BJ (cell line): ENCODE results near the gene RPL29. TPM values are rescaled to one million over a fixed set of nuclear protein-coding genes. Genes with fewer than 3 reads are reported as not detected.

ENCODE experiments used
- CTCF ChIA-PET: fragments of 350-600 bp; formaldehyde crosslinking; extraction: SDS; loops from one replicate; lab custom pipeline; 2021; ENCODE audit warnings: antibody characterized with exemption, inconsistent platforms; lab: Yijun Ruan, JAX
- POLR2A ChIA-PET: fragments of 300-600 bp; sonication (Branson Sonifier 250); formaldehyde crosslinking; extraction: SDS; loops from one replicate; lab custom pipeline; 2021; ENCODE audit warnings: antibody characterized with exemption; lab: Charles Lee
- DNase-seq: peaks from one replicate; pipeline ENCODE4 v3.0.0-alpha.2; 2011; ENCODE audit warnings: low read depth
- H3K27me3 ChIP-seq: 2 replicates; pipeline ENCODE4 v1.6.0; 2011; ENCODE audit warnings: low read length; ENCODE audit not compliant: control insufficient read depth, insufficient read depth
- H3K36me3 ChIP-seq: 2 replicates; pipeline ENCODE4 v1.5.1; 2011; ENCODE audit warnings: low read length; ENCODE audit not compliant: control insufficient read depth, insufficient read depth
- H3K4me3 ChIP-seq: 2 replicates; pipeline ENCODE4 v1.5.1; 2011; ENCODE audit warnings: low read depth, mild to moderate bottlenecking, control low read depth, low read length
- polyA plus RNA-seq: library from polyadenylated mRNA; depleted of rRNA; stranded (reverse); fragments of >200 nt; gene quantifications from 2 replicates; pipeline ENCODE4 v1.2.3, GENCODE V29; 2011
- TF ChIP-seq, protein P1 (sequence below): IDR thresholded peaks from 2 replicates; pipeline ENCODE4 v1.5.1; 2011; ENCODE audit warnings: low read depth, mild to moderate bottlenecking, control low read depth, inconsistent platforms, low read length, moderate library complexity; ENCODE audit not compliant: insufficient read depth

The RPL29 gene
- polyA plus RNA-seq, 1 experiment, result 2,324 TPM

DNA sequence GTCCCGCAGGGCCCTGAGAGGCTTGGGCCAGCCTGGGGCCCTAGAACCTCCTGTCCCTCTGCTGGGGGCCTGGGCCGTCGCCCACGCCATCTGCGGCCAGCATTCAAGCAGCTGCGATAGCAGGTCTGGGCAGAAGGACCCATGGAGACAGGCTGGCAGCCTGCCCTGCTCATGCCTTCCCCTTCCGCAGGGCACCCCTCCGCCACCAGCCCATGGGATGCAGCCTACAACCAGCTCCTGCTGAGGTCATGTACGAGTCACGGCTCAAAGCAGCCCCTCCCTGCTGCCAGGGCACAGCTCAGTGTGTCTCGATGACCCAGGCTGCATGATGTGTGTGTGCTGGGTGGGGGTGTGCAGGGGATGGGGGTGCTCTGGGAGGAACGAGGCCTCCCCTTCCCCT, 32.9 kb upstream of the RPL29 start:
- Histone ChIP-seq H3K4me3 (no peak overlapping the region), H3K27me3 (no peaks in the 10 kb centered on the region), H3K36me3 (no peaks in the 10 kb centered on the region)
- TF ChIP-seq, protein P1, sequence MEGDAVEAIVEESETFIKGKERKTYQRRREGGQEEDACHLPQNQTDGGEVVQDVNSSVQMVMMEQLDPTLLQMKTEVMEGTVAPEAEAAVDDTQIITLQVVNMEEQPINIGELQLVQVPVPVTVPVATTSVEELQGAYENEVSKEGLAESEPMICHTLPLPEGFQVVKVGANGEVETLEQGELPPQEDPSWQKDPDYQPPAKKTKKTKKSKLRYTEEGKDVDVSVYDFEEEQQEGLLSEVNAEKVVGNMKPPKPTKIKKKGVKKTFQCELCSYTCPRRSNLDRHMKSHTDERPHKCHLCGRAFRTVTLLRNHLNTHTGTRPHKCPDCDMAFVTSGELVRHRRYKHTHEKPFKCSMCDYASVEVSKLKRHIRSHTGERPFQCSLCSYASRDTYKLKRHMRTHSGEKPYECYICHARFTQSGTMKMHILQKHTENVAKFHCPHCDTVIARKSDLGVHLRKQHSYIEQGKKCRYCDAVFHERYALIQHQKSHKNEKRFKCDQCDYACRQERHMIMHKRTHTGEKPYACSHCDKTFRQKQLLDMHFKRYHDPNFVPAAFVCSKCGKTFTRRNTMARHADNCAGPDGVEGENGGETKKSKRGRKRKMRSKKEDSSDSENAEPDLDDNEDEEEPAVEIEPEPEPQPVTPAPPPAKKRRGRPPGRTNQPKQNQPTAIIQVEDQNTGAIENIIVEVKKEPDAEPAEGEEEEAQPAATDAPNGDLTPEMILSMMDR, result no peak
- POLR2A ChIA-PET, result no interaction called here
- CTCF ChIA-PET, result interaction anchor here (0.6 to 1.6 kb wide), 3 partner anchors 13 to 115 kb away, joined by 3 to 5 read pairs (median 4); no protein-coding TSS in a partner anchor
- no peak for DNase-seq

GRCh38 chr3:52026041-52026440, 30.3 kb upstream of the RPL29 start:
- Histone ChIP-seq H3K27me3 (no peaks in the 10 kb centered on the region), H3K36me3 (no peaks in the 10 kb centered on the region), H3K4me3 (no peak overlapping the region)
- DNase-seq, result no peak
- CTCF ChIA-PET, result interaction anchor here (1.8 kb wide), 1 partner anchor 27 kb away, joined by 4 read pairs; no protein-coding TSS in a partner anchor
- POLR2A ChIA-PET, result no interaction called here
- TF ChIP-seq, protein P1, result no peak

DNA sequence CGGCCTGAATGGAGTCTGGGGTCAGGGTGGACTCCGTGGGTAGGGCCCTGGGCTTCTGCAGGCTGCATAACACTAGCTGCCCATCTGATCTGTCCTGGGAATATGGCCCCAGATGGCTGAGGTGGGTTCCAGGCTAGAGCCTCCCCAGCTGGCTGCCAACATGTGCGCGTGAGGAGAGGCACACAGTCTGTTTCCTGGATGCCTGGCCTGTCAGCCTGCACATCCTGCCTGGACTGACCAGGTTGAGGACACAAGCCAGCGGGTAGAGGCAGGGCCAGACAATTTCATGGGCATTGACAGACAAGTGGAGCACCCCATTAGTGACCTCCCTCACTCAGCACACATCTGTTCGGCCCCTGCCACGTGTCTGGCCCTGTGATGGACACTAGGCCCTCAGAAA, 29.8 kb upstream of the RPL29 start:
- CTCF ChIA-PET, result interaction anchor here (1.8 kb wide), 1 partner anchor 28 kb away, joined by 4 read pairs; no protein-coding TSS in a partner anchor
- POLR2A ChIA-PET, result interaction anchor here (0.5 kb wide), 1 partner anchor 11 kb away, joined by 3 read pairs; no protein-coding TSS in a partner anchor
- TF ChIP-seq, protein P1, result no peak
- Histone ChIP-seq H3K36me3 (no peaks in the 10 kb centered on the region), H3K27me3 (no peaks in the 10 kb centered on the region), H3K4me3 (no peak overlapping the region)
- no peak for DNase-seq

DNA sequence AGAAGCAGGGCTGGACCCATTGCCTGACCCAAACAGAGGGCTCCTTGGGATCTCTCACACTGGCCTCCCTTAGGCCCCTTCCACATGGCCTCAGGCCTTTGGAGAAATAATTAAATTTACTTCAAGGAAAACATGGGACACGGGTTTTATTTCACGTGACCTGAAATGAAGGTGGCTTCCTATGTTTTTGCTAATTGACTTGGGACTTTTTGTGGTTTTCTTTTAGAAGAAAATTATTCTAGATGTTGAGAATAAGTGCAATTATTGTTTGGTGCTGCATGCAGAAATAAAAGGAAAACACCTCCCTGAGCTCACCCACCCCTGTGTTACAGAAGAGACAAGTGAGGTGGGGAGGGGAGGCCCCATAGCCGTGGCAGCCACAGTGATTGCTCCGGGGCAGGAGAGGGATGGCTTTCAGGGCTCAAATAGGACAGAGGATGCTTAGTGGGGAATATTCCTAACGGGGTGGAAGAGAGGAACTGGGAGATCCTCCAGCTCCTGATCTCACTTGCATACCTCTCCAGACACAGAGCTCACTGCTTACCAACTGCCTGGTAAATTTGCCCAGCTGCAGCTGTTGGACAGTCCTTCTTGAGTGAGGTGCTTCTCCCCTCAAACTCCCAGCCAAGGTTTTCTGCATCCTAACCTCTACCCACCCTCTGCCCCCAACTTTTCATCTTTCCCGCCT, 29.2 kb upstream of the RPL29 start:
- TF ChIP-seq, protein P1, result no peak
- Histone ChIP-seq H3K27me3 (no peaks in the 10 kb centered on the region), H3K4me3 (no peak overlapping the region), H3K36me3 (no peaks in the 10 kb centered on the region)
- CTCF ChIA-PET, result interaction anchor here (1.8 kb wide), 1 partner anchor 28 kb away, joined by 4 read pairs; no protein-coding TSS in a partner anchor
- POLR2A ChIA-PET, result interaction anchor here (0.5 kb wide), 1 partner anchor 12 kb away, joined by 3 read pairs; no protein-coding TSS in a partner anchor
- DNase-seq, result no peak
